Colonic mucosa (tissue), 4 donors: ENCODE results near the gene EXOC4. TPM values are rescaled to one million over a fixed set of nuclear protein-coding genes. Genes with fewer than 3 reads are reported as not detected.

Source experiments
- DNase-seq: peaks from one replicate; pipeline ENCODE4 v3.0.0-alpha.2; 2020
- H3K27ac ChIP-seq: fragments of 200-600 bp; one replicate; pipeline ENCODE4 v1.8.0; 2021
- H3K27me3 ChIP-seq: fragments of 200-600 bp; one replicate; pipeline ENCODE4 v1.8.0; 2021
- H3K36me3 ChIP-seq: fragments of 200-600 bp; one replicate; pipeline ENCODE4 v1.8.0; 2021
- H3K4me1 ChIP-seq: fragments of 200-600 bp; one replicate; pipeline ENCODE4 v1.8.0; 2021; ENCODE audit warnings: mild to moderate bottlenecking
- H3K4me3 ChIP-seq: fragments of 200-600 bp; one replicate; pipeline ENCODE4 v1.8.0; 2021
- H3K9ac ChIP-seq, 2 donors: one replicate each; pipeline ENCODE4 v1.7.0; 2013; ENCODE audit warnings: control low read depth in 2 of 2, low read depth in 2 of 2, low read length in 2 of 2
- H3K9me3 ChIP-seq: fragments of 200-600 bp; one replicate; pipeline ENCODE4 v1.8.0; 2021
- intact Hi-C: fragments of 100-400 bp; cut with DNase I; formaldehyde crosslinking; loops from one replicate; pipeline ENCODE4 v1.14.1; 2022
- total RNA-seq, 2 donors: library from RNA; stranded (reverse); fragmentation: NEBNext Ultra II Directional in 1 of 2; extraction: Animal tissue kit (Norgen Biotek cat#: 25700) in 1 of 2; gene quantifications; one replicate each; pipeline ENCODE4 v1.2.1, GENCODE V29; 2021
- TF ChIP-seq, protein P1 (sequence below): fragments of 200-600 bp; IDR thresholded peaks from one replicate; pipeline ENCODE4 v1.8.0; 2022; ENCODE audit warnings: antibody characterized with exemption, mild to moderate bottlenecking
- donor health status: healthy.
- donor health status: DM: no; HTN: no; CAD: no.
- donor health status: DM: no; HTN: no; CAD: no.

EXOC4 gene
- total RNA-seq, 2 donors from 2014 or later = 61.1 to 73.3 TPM

DNA sequence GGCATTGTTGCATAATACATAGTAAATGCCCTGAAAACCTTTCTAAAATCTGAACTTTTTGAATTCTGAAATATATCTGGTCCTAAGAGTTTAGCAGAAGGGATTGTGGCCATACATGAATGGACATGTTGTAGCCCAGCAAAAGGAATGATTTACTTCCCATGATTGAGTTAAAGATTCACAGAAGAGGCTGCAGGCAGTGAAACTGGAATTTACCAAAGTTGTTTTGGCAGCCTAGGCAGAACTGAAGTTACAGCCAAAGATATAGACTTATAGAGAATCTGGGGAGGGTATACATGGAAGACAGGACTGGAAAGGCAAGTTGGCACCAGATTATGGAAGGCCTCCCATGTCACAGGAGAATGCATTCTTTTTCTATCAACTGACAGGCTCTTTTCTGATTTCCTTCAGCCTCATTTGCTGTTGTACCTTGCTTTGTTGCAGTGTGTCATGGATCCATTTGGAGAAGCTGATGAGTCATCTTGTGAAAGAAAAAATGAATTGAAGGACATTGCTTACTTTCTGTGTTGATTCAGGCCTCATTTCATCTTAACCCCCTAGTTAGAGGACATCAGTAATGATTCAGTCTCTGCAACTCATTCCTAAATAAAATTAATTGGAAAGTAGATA is 518.1 kb downstream of the EXOC4 start:
- Histone ChIP-seq H3K9me3 (no peaks in the 10 kb centered on the region), H3K27ac (no peak overlapping the region), H3K4me1 (no peaks in the 10 kb centered on the region), H3K27me3 (no peaks in the 10 kb centered on the region), H3K36me3 (no peaks in the 10 kb centered on the region), H3K4me3 (no peak overlapping the region), H3K9ac (no peak overlapping the region)
- TF ChIP-seq, protein P1, sequence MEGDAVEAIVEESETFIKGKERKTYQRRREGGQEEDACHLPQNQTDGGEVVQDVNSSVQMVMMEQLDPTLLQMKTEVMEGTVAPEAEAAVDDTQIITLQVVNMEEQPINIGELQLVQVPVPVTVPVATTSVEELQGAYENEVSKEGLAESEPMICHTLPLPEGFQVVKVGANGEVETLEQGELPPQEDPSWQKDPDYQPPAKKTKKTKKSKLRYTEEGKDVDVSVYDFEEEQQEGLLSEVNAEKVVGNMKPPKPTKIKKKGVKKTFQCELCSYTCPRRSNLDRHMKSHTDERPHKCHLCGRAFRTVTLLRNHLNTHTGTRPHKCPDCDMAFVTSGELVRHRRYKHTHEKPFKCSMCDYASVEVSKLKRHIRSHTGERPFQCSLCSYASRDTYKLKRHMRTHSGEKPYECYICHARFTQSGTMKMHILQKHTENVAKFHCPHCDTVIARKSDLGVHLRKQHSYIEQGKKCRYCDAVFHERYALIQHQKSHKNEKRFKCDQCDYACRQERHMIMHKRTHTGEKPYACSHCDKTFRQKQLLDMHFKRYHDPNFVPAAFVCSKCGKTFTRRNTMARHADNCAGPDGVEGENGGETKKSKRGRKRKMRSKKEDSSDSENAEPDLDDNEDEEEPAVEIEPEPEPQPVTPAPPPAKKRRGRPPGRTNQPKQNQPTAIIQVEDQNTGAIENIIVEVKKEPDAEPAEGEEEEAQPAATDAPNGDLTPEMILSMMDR = no peak
- intact Hi-C loops = no loop called here
- DNase-seq = no peak

DNA sequence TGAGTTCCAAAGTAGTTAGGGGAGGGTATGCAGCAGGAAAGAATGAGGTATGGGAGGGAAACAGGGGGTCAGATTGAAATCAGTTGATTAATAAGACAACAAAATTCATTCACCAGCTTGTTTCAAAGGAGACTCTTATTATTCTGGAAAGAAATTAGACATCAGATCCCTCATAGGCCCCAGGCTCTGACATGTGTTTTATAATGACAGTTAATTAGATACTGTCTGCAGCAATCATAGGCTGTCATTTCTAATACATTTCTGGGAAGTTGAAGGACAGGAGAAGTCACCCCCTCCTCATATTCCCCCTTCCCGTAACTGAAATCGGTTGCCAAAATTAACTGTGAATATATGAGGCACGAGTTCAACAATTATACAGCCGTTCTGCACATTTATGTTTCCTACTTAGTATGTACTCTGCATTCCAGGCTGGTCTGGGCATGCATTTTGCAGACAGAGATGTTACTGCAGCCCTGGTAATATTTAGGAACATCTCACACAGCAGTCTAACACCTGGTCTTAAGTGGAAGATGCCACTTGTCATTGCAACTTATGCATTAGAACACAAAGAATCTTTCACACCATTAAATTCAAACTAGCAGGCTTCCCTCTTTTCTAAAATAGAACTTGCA is 519.0 kb downstream of the EXOC4 start:
- Histone ChIP-seq H3K9ac (no peak overlapping the region), H3K27me3 (no peaks in the 10 kb centered on the region), H3K27ac (no peak overlapping the region), H3K9me3 (no peaks in the 10 kb centered on the region), H3K4me3 (no peak overlapping the region), H3K36me3 (no peaks in the 10 kb centered on the region), H3K4me1 (no peaks in the 10 kb centered on the region)
- TF ChIP-seq, protein P1 = no peak
- intact Hi-C loops = no loop called here
- DNase-seq = no peak

DNA sequence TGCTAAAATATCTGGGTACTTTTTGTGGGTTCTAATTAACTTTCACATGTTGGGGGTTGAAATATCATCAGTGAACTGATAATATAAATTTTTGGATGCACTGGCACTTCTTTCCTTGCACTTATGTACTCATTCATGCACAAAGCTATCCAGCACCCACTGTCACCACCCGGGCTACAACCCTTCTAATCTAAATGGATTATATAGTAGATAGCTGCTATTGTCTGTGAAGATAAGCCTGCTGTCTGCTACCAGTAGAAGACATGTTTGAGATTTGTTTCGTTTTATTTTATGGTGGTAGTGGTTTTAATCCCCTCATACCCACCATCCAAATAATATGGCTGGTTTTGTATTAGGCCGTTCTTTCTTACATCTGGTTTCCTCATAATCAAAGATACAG is 520.7 kb downstream of the EXOC4 start:
- H3K9ac ChIP-seq = no peak overlapping the region
- intact Hi-C loops = no loop called here
- H3K27me3 ChIP-seq = no peaks in the 10 kb centered on the region
- no peak overlapping the region for H3K27ac ChIP-seq
- TF ChIP-seq, protein P1 = no peak
- no peak for DNase-seq
- no peaks in the 10 kb centered on the region for H3K4me1 ChIP-seq
- H3K9me3 ChIP-seq = no peaks in the 10 kb centered on the region
- no peaks in the 10 kb centered on the region for H3K36me3 ChIP-seq
- H3K4me3 ChIP-seq = no peak overlapping the region

DNA sequence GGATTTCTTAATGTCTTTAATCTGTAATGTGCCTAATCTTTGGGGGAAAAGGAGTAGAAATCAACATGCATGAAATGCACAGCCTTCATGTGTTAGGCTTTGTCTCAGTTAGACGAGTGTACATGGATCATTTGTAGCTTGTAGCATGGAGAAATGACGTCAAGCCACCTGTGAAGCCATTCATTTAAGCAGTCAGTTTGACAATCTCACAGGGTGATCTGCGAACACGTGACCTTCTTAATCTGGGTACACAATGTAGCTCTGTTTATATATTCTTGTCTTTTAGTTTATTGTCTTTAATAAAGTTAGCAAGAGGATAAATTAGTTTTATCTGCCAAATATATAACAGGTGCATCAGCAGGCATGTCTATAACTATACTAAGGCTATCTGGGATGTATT is 522.3 kb downstream of the EXOC4 start:
- no peaks in the 10 kb centered on the region for H3K4me1 ChIP-seq
- no peak overlapping the region for H3K9ac ChIP-seq
- H3K9me3 ChIP-seq = no peaks in the 10 kb centered on the region
- H3K27ac ChIP-seq = no peak overlapping the region
- no peaks in the 10 kb centered on the region for H3K36me3 ChIP-seq
- no peak overlapping the region for H3K4me3 ChIP-seq
- no peak for DNase-seq
- intact Hi-C loops = no loop called here
- TF ChIP-seq, protein P1 = no peak
- no peaks in the 10 kb centered on the region for H3K27me3 ChIP-seq

DNA sequence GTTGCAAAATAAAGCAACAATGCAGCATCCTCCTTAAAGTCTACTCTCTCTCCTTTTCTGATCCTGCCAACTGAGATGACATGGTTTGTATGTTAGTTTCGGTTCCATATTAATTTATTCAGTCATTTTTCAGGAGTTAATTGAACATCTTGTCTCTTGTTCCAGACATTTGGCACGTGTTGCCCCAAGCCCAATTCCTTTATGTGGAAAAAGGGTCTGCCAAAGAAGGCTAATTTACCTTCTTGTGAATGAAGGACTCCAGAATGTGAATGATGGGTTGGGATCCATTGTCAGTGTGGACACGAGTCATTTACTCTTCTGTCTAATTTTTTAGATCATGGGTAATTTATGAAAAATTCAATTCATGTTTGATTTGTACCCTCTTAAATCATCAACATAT is 523.4 kb downstream of the EXOC4 start:
- H3K9ac ChIP-seq = no peak overlapping the region
- no peaks in the 10 kb centered on the region for H3K9me3 ChIP-seq
- no peaks in the 10 kb centered on the region for H3K27me3 ChIP-seq
- H3K27ac ChIP-seq = no peak overlapping the region
- TF ChIP-seq, protein P1 = no peak
- H3K4me1 ChIP-seq = no peaks in the 10 kb centered on the region
- DNase-seq = no peak
- intact Hi-C loops = no loop called here
- no peak overlapping the region for H3K4me3 ChIP-seq
- H3K36me3 ChIP-seq = no peaks in the 10 kb centered on the region
